Lung (tissue), 12 donors: ENCODE results near the gene ZNF282. TPM values are rescaled to one million over a fixed set of nuclear protein-coding genes. Genes with fewer than 3 reads are reported as not detected.
A peak's percentile ranks its signal among the peaks of the same experiment; 100 is the strongest.

Source experiments
- ATAC-seq: fragments of 200-7000 bp; cut with Tn5 transposase; one replicate; pipeline ENCODE4 v1.9.1; 2020; ENCODE audit warnings: moderate number of reproducible peaks; ENCODE audit not compliant: insufficient read depth, low FRiP score
- DNase-seq, 3 donors: peaks; one replicate each; pipeline ENCODE4 v3.0.0-alpha.2; 2013 to 2017
- H3K27ac ChIP-seq, 2 donors: one replicate each; pipeline ENCODE4 v1.5.1; 2013; ENCODE audit warnings: mild to moderate bottlenecking in 2 of 2, moderate library complexity in 2 of 2, control low read depth in 1 of 2, inconsistent platforms in 1 of 2, low read depth in 1 of 2, low read length in 1 of 2
- H3K27me3 ChIP-seq, 3 donors: one replicate each; pipeline ENCODE4 v1.5.1; 2013; ENCODE audit warnings: low read length in 2 of 3; ENCODE audit not compliant: control insufficient read depth in 3 of 3, insufficient read depth in 3 of 3
- H3K36me3 ChIP-seq, 4 donors: one replicate each; pipeline ENCODE4 v1.5.1; 2013; ENCODE audit warnings: low read length in 4 of 4, mild to moderate bottlenecking in 1 of 4, moderate library complexity in 1 of 4; ENCODE audit not compliant: control insufficient read depth in 4 of 4, insufficient read depth in 4 of 4
- H3K4me1 ChIP-seq, 5 donors: one replicate each; pipeline ENCODE4 v1.5.1; 2013; ENCODE audit warnings: low read length in 5 of 5, mild to moderate bottlenecking in 2 of 5, moderate library complexity in 1 of 5; ENCODE audit not compliant: control insufficient read depth in 5 of 5, insufficient read depth in 5 of 5
- H3K4me3 ChIP-seq: one replicate; pipeline ENCODE4 v1.5.1; 2013; ENCODE audit warnings: mild to moderate bottlenecking, control low read depth, moderate library complexity
- H3K9ac ChIP-seq, 2 donors: one replicate each; pipeline ENCODE4 v1.5.1; 2013; ENCODE audit warnings: low read length in 2 of 2, control low read depth in 1 of 2; ENCODE audit not compliant: insufficient read depth in 1 of 2
- H3K9me3 ChIP-seq, 4 donors: one replicate each; pipeline ENCODE4 v1.5.1; 2013; ENCODE audit warnings: low read length in 3 of 4, mild to moderate bottlenecking in 1 of 4, moderate library complexity in 1 of 4; ENCODE audit not compliant: control insufficient read depth in 4 of 4, insufficient read depth in 3 of 4
- CTCF ChIP-seq: IDR thresholded peaks from 2 replicates; pipeline ENCODE4 v1.5.1; 2012; ENCODE audit warnings: mild to moderate bottlenecking; ENCODE audit errors: control extremely low read depth, extremely low read depth
- WGBS, 2 donors: extraction: QIAGEN DNeasy Blood & Tissue Kit; methylation state at CpG; one replicate each; pipeline ENCODE4 v1.1.7; 2013; 5-methylcytosine and 5-hydroxymethylcytosine counted together
- polyA plus RNA-seq, 2 donors: library from polyadenylated mRNA; stranded (reverse); fragments of 200-250 nt; gene quantifications; one replicate each; pipeline ENCODE4 v1.2.1, GENCODE V29; 2013
- total RNA-seq, 2 donors: library from RNA; depleted of rRNA in 1 of 2; stranded (reverse); fragments of >200 nt in 1 of 2; gene quantifications; one replicate each; pipeline ENCODE4 v1.2.1, GENCODE V29; 2014 to 2021
- donor health status: control.
- donor health status: control.
- donor health status: Bipolar disorder and iron deficiency.
- donor health status: healthy.
- donor health status: DM: yes; HTN: yes; CAD: no.

ZNF282 gene
- total and polyA plus RNA-seq, 4 donors, result 8.7 to 35.8 (median 17.9) TPM

GRCh38 chr7:149209518-149210269 lies 14.3 kb downstream of the ZNF282 start:
- no peak overlapping the region for H3K9ac ChIP-seq
- H3K27ac ChIP-seq, result no peak overlapping the region
- WGBS, 2 donors, result 78 to 79% methylated on average over 7 of the region's 7 CpGs
- no peak for TF ChIP-seq CTCF
- H3K9me3 ChIP-seq, result no peaks in the 10 kb centered on the region
- no peak for ATAC-seq
- H3K4me3 ChIP-seq, result no peak overlapping the region
- DNase-seq, result no peak
- no peaks in the 10 kb centered on the region for H3K27me3 ChIP-seq
- peaks cover 0 to 7% (median 0%) of the 10 kb centered on the region in 5 donors for H3K4me1 ChIP-seq
- H3K36me3 ChIP-seq, result peaks cover 30 to 53% (median 44%) of the 10 kb centered on the region in 4 donors

GRCh38 chr7:149210551-149210950 lies 15.2 kb downstream of the ZNF282 start:
- 93 to 97% methylated on average over 11 of the region's 11 CpGs for WGBS, 2 donors
- peaks cover 30 to 58% (median 48%) of the 10 kb centered on the region in 4 donors for H3K36me3 ChIP-seq
- H3K9ac ChIP-seq, result no peak overlapping the region
- H3K27me3 ChIP-seq, result no peaks in the 10 kb centered on the region
- DNase-seq (no peak), ATAC-seq (no peak)
- no peak for TF ChIP-seq CTCF
- H3K4me3 ChIP-seq, result no peak overlapping the region
- H3K4me1 ChIP-seq, result peaks cover 0 to 5% (median 0%) of the 10 kb centered on the region in 5 donors
- no peak overlapping the region for H3K27ac ChIP-seq
- H3K9me3 ChIP-seq, result no peaks in the 10 kb centered on the region

GRCh38 chr7:149214020-149214720 lies 18.8 kb downstream of the ZNF282 start:
- WGBS, 2 donors, result 86 to 94% methylated on average over 7 of the region's 7 CpGs
- no peak for ATAC-seq
- peak overlapping the region in 1 of 2 donors; percentile 53 for H3K27ac ChIP-seq
- no peak for TF ChIP-seq CTCF
- peaks cover 24 to 65% (median 49%) of the 10 kb centered on the region in 4 donors for H3K36me3 ChIP-seq
- H3K4me1 ChIP-seq, result no peaks in the 10 kb centered on the region
- H3K27me3 ChIP-seq, result no peaks in the 10 kb centered on the region
- no peak overlapping the region for H3K9ac ChIP-seq
- H3K4me3 ChIP-seq, result no peak overlapping the region
- no peak for DNase-seq
- H3K9me3 ChIP-seq, result no peaks in the 10 kb centered on the region
